Stimulated activated CD4-positive, alpha-beta T cell treated with anti-CD3 and anti-CD28 coated beads, Interleukin-15, amount 100 ng/mL, for 24 hours (primary cell): ENCODE measurements around the gene SERPINH1.
"Not testable (repeated sequence)": the region's sequence is repeated elsewhere in the genome, so short reads cannot be mapped to it uniquely, and the experiment has no call there.

ENCODE experiments used
- DNase-seq: peaks from one replicate; pipeline ENCODE4 v3.0.0-alpha.2; 2020

Gene SERPINH1

GRCh38 chr11:75578977-75579376 is 16.9 kb downstream of the SERPINH1 start:
- no peak for DNase-seq

GRCh38 chr11:75579841-75580240 is 17.8 kb downstream of the SERPINH1 start:
- no peak for DNase-seq

DNA sequence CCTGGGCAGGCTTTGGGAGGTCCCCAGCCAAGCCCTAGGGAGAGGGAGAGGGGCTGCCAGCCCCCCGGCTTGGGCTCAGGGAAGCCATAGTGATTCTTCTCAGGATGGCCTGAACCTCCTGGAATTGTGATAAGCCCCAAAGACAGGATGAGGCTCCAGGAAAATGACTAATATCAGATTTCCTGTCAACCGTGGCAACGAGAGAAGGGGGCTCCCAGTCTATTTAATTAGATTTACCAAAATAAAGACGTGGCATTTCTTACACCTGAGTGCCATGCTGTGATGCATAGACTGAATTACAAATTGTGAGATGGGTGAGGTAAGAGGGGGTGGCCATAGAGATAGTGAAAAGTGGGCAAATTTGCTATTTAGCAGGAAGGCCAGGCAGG is 20.4 kb downstream of the SERPINH1 start:
- no peak for DNase-seq

DNA sequence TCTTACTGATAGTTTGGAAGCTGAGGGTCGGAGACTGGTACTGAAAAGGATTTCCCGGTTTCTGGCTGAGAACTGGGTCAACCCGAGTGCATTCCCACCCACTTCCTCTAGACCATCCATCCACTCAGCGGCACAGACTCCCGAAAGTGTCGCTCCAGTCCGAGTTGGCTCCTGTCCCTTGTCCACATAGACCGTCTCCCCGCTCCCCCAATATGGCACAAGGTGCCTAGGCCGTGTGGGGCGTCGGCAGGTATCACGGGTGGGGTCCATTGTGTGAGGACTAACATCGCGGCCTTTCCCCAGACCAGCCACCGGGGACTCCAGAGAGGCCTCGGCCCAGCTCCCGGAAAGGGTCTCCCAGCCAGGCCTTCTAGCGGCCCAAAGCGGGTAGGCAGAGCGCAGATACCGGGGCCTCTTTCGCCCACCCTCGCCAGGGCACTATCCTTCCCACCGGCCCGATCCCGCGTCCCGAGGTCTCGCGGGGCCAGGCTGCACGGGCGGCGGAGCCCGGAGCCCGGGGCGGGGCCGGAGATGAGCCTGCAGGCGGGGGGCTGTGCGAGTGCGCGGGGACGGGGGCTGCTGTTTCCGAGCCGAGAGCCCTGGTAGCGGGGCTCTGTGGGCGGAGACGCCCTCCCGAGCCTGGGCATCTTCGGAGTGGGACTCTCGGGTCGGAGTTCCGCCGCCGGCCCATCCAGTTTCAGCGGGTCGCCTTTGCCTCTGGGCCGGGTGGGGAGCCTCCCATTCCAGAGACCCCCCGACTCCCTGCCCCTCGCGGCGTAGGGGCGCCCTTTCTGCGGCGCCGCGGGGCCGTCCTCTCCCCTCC is 21.1 kb downstream of the SERPINH1 start:
- DNase-seq: peak; percentile 48

DNA sequence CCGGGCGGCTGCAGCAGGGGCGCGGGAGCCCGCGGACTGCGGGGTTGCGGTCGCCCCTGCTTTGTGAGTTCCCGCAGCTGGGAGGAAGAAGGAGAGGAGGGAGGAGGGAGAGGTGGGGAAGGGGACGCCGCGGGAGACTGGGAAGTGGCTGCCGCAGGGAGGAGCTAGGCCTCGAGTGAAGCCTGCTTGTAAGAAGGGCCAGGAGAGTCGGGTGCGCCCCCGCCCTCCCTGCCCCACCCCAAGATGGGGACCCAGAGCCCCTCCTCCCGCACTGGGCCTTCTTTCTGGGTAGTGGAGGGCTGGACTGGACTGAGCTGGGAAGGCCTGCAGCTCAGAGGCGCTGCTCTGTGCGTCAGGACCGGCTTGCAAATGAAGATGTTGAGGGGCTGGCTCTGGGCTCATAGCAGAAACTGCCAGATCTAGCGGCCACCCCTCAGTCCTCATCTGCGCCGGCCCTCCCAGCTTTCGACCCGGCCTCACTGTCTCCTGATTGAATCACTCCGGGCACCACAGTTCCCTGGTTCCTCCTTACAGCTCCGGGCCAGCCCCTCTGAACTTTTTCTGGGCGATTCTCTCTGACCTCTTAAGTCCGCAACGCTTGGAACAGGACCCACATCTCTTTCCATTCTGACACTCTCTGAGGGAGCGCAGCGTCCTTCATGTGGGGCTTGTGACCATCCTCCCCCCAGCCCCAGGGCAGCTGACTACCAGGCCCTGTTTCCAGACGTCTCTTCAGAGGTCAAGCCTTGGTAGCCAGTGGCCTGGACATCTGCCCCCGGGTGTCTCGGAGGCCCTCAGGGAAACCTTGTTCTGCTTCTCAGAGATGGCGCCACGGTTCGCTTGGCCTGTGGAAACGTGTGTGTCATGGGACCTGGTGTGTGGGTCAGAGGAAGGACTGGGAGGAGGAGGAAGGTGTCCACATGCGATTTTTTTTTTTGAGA is 21.9 kb downstream of the SERPINH1 start:
- no peak for DNase-seq

DNA sequence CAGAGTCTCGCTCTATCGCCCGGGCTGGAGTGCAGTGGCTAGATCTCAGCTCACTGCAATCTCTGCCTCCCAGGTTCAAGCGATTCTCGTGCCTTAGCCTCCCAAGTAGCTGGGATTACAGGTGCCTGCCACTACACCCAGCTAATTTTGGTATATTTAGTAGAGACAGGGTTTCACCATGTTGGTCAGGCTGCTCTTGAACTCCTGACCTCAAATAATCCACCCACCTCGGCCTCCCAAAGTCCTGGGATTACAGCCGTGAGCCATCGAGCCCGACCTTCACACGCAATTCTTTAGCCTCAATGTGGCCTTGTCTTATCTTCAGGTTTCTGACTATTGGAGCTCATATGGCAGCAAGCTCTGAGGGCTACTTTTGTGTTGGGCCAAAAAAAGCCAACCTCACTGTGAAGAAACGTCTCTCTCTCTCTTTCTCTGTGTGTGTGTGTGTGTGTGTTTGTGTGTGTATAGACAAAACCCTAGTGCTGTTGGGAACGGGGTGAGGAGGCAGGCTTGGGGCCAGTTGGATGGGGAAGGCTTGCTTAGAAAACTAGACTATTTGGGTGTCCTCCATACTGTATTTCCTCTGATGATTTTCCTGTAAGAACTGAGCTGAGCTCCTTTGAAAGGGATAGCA is 22.7 kb downstream of the SERPINH1 start:
- not testable (repeated sequence) for DNase-seq

DNA sequence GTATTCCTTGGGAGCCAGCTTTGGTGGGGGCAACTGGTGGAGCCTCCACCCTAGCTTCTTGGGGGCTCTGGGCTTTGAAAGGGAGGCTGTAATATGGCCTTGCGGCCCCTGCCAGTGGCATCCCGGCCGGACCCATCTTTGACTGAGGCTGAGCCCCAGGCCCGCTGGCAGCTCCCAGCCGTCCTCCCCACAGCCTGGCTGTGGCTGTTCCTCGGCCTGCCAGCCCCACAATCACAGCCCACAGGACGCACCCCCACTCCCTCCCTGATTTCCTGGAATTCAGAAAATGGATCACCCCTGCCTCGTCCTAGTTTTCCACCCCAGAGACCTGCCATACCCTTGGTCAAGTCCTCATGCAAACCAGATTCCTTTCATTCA is 23.2 kb downstream of the SERPINH1 start:
- DNase-seq: no peak

GRCh38 chr11:75586395-75586794 is 24.3 kb downstream of the SERPINH1 start:
- DNase-seq: no peak

DNA sequence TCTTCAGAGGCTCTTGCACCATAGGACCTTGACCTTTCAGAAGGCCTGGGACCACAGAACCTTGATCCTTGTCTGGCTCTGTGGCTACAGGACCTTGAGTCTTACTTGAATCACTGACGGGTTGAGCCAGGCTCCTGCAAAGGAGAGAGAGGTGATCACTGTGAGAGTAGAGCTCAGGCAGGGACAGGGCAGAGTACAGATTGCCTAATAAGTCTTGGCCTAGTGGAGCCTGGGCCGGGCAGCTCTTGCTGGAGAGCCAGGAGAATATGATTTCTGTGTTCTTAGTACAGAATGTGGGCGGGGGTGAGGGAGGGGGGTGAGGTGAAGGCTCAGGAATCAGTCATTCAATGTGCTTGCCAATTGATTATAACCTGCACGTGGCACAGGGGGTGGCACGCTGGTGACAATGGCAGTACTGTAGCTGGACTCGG is 26.0 kb downstream of the SERPINH1 start:
- DNase-seq: no peak

GRCh38 chr11:75589051-75589450 is 27.0 kb downstream of the SERPINH1 start:
- DNase-seq: no peak

DNA sequence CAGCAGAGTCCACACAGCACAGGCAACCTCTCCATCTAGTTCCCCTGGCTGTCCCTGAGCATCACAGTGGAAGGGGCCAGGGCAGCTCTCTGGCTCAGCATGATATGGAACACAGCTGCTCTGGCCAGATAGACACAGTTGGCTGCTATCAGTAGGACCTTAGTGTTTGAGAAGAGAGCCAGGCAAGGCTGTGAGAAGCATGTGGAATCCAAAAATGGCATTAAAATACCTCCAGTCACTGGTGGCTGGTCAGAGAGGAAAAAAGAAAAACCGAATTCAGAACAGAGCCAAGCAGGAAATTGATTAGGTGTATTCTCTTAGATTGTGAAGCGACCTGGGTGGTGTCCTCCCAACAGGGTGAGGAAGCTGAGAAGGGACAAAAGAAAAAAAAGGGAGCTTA is 27.9 kb downstream of the SERPINH1 start:
- no peak for DNase-seq

DNA sequence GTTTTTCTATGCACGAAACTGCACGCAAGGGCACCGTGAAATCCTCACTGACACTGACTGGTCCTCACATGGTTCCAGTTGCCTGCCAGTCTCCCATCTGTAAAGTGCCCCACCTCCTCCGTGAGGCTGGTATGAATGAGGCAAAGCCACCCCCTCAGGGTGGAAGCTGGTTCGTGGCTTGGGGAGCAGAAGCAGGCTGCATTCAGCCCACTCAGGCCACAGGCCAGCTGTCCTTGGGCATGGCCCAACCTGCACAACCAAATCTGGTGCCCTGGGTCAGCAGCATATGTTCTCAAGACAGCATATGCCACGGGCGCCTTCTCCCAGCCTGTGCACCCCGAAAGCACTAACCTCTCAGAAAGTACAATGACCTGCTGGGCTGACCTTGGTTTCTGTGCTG is 29.3 kb downstream of the SERPINH1 start:
- no peak for DNase-seq

DNA sequence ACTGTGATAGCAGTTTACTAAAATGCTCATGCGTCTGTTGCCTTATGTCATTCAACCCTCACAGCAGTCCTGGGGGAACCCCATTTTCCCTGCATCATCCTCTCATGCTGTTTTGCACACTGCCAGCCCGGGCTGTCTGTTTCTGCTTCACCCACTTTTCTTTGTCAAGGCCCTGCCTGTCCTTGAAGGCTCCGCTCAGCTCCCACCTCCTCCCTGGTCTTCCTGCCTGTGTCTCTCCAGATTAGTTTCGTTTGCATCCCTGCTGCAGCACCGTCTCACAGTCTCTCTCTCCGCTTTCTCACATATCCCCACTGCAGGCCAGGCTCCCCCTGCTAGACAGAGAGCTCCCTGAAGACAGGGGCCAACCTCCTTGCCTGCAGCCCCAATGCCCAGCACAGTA is 29.9 kb downstream of the SERPINH1 start:
- DNase-seq: no peak

GRCh38 chr11:75592715-75593114 is 30.7 kb downstream of the SERPINH1 start:
- DNase-seq: no peak

DNA sequence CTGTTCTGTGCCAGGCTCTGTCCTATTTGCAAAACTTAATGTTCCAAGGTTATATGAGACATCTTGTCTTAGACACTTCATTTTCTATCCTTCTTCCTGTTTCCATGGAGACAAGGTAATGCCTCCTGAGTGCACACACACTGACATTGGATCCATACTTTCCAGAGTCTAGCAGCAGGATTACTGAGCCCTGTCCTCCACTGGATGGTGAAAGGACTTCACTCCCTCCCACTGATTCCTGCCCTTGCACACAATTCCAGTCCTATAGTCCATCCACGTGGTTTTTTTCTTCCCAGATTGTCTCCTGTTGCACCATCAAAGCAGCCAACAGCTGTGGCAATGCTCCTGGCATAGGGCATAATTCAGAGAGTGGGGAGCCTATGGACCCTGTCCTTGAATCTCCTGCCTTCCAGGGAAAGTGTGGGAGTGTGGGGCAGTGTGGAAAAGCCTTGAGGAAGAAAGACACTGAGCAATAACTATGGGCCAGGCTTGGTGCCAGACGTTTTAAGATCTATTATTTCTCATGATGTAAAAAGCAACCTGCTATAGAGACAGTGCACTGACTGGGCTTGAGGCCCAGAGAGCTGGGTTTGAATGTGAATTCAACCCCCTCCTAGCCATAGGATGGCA is 31.3 kb downstream of the SERPINH1 start:
- DNase-seq: no peak

DNA sequence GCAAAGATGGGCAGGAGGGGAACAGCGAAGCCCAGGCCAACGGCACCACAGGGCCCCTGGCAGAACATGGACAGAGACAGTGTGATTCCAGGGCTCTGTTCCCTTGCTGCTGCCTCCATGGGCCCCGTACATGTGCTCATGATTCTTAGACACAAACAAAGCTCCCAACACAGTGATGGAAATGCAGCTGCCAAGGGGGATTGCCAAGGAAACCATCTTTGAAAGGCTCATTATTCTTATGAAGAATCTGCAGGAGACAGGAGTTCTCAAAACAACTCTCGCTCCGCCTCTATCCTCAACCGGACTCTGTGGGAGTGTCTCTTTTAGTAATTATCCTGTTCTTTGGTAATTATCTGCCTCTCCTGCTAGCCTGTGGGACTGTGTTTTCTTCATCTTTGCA is 32.2 kb downstream of the SERPINH1 start:
- no peak for DNase-seq

- no peak for DNase-seq
These were observed 33.4 kb downstream of the SERPINH1 start for GRCh38 chr11:75595429-75595828.

DNA sequence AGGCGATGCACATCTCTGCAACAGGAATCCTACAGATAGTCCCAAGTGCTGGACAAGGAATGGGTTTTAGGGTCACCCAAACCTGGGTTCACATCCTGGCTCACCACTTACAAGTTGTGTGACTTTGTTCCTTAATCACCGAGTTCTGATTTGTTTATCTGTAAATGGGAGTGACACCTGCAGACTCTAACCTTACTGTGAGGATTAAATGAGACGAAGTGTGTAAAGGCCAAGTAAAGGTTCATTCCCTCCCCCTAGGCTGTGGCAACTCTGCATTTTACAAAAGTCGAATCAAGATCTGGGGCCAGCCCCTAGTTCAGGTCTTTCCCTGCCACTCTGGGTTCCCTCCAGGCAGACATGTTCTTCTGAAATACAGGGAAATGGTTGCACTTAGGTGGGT is 34.9 kb downstream of the SERPINH1 start:
- no peak for DNase-seq

DNA sequence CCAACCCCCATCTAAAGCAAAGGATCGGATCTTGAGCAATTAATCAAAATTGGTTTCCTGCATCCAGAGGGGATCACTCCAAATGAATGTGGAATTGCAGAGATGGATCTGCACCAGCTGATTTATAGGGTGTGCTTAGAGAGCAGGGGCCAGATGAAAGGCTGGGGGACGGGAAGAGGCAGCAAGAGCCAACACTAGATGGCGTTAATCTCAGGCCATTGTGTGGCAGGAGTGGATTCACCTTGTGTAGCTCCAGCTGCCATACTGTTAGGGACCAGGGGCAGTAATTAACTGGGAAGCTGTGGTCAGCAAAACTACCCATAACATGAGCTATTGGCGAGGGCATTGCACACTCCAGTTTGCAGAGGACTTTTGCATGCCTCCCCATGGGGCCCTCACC is 35.6 kb downstream of the SERPINH1 start:
- no peak for DNase-seq

- DNase-seq: no peak
These were observed 36.2 kb downstream of the SERPINH1 start for GRCh38 chr11:75598264-75598663.

DNA sequence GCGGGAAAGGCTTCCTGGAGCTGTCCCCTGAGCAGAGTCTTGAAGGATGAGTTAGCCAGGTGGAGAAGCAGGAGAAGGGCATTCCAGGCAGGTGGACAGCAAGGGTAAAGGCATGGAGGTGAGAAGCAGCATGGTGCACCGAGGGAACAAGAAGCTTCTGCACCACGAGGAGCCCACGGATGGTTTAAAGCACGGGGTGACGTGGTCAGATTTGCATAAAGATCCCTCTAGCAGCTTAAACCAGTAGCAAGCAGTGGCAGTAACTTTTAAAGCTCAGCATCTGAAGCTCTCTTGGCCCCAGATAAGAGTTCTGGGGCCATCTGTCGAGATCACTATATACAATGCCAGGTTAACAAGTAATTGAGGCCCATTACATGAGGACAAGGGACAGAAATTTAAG is 36.8 kb downstream of the SERPINH1 start:
- no peak for DNase-seq

GRCh38 chr11:75600356-75600755 is 38.3 kb downstream of the SERPINH1 start:
- DNase-seq: no peak

GRCh38 chr11:75601494-75601893 is 39.4 kb downstream of the SERPINH1 start:
- DNase-seq: no peak
